Measurements from ENCODE around the gene FAM107B.

FAM107B gene

DNA sequence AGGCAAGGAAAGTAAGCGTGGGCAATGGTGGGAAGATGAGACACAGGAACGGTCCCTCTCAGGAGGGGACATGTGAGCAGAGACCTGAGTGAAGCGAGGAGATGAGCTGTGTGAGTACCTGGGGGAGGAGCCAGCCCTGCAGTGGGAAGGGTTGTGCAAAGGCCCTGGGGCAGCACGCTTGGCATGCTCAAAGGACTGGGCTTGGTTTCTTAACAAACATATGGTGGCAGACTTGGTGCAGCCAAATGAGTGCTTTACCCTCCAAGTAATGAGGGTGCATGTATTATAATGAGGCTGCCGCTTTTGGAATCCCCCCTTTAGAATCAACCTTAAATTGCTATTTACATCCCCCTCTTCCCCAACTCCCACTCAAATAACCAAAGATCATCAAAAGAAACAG lies 291.3 kb downstream of the FAM107B start:
- Histone ChIP-seq H3K4me3 (ENCODE audit: low read depth, low read length) (no peak overlapping the region), H3K27ac (ENCODE audit: low read depth, low read length) (no peak overlapping the region), H3K9me3 (ENCODE audit: control insufficient read depth, insufficient read depth, low read length) (no peaks in the 10 kb centered on the region), H3K4me1 (ENCODE audit: control insufficient read depth, insufficient read depth, low read length) (no peaks in the 10 kb centered on the region), H3K9ac (ENCODE audit: low read depth, low read length) (no peak overlapping the region), H3K27me3 (ENCODE audit: control insufficient read depth, insufficient read depth, low read length) (no peaks in the 10 kb centered on the region), H3K36me3 (ENCODE audit: control insufficient read depth, insufficient read depth, low read length) (no peaks in the 10 kb centered on the region)

DNA sequence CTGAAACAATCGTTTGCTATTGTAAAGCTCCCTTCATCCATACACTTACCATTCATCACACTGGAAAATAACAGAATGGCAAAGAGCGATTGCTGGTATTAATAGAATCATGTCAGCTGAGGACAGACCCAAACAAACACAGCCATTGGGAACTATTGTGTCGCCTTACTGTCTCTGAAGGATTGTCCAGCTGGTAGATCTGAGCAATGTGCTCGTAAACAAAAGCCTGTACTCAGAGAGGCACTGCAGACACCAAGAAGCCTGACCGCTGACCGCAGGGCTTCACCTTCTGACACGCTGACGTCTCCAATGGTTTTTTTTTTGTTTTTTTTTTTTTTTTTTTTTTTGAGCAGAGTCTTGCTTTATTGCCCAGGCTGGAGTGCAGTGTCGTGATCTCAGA lies 292.9 kb downstream of the FAM107B start:
- Histone ChIP-seq H3K9me3 (ENCODE audit: control insufficient read depth, insufficient read depth, low read length) (no peaks in the 10 kb centered on the region), H3K36me3 (ENCODE audit: control insufficient read depth, insufficient read depth, low read length) (no peaks in the 10 kb centered on the region), H3K9ac (ENCODE audit: low read depth, low read length) (no peak overlapping the region), H3K27me3 (ENCODE audit: control insufficient read depth, insufficient read depth, low read length) (no peaks in the 10 kb centered on the region), H3K4me3 (ENCODE audit: low read depth, low read length) (no peak overlapping the region), H3K4me1 (ENCODE audit: control insufficient read depth, insufficient read depth, low read length) (peaks cover 3% of the 10 kb centered on the region; the same call in 1 of the 2 replicates), H3K27ac (ENCODE audit: low read depth, low read length) (no peak overlapping the region)

DNA sequence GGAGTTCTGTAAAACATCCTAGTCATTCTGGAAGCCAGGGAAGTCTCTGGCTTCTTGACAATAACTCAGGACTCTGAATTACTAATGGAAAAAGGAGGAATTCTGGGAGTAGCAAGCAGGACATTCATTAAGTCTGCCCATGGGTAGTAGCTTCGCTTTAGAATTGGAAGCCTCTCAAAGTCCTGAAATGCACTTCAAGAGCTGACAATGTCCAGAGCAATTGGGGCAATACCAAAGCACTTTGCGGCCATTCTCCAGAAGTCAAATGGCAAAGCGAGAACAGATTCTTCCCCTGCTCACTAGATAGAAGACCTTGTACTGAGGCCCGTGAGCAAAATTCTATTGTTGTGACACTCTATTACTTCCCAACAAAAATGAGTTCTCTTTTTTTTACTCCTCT lies 293.7 kb downstream of the FAM107B start:
- Histone ChIP-seq H3K9ac (ENCODE audit: low read depth, low read length) (no peak overlapping the region), H3K36me3 (ENCODE audit: control insufficient read depth, insufficient read depth, low read length) (no peaks in the 10 kb centered on the region), H3K4me1 (ENCODE audit: control insufficient read depth, insufficient read depth, low read length) (peaks cover 3% of the 10 kb centered on the region; the same call in 1 of the 2 replicates), H3K4me3 (ENCODE audit: low read depth, low read length) (no peak overlapping the region), H3K9me3 (ENCODE audit: control insufficient read depth, insufficient read depth, low read length) (no peaks in the 10 kb centered on the region), H3K27ac (ENCODE audit: low read depth, low read length) (no peak overlapping the region), H3K27me3 (ENCODE audit: control insufficient read depth, insufficient read depth, low read length) (no peaks in the 10 kb centered on the region)

DNA sequence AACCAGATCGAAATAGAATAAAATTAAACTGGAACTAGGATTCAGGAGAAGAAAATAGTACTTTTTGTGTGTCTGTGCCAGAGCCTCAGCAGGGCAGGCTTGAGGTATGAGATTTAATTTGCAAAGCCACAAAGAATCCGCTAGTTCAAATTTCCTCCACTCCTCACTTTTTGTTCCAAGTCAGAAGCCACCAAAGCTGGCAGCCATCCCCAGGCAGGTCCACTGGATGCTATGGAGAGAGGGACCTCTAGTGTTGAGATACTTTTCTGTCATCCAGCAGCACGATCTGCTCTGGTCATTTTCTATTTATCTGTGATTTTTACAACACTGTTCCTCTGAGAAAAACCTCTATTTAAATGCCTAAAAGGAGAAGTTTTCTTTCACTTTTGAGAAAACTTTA lies 296.1 kb downstream of the FAM107B start:
- Histone ChIP-seq H3K4me3 (ENCODE audit: low read depth, low read length) (no peak overlapping the region), H3K27ac (ENCODE audit: low read depth, low read length) (no peak overlapping the region), H3K36me3 (ENCODE audit: control insufficient read depth, insufficient read depth, low read length) (no peaks in the 10 kb centered on the region), H3K27me3 (ENCODE audit: control insufficient read depth, insufficient read depth, low read length) (no peaks in the 10 kb centered on the region), H3K4me1 (ENCODE audit: control insufficient read depth, insufficient read depth, low read length) (peaks cover 3% of the 10 kb centered on the region; the same call in 1 of the 2 replicates), H3K9me3 (ENCODE audit: control insufficient read depth, insufficient read depth, low read length) (peaks cover 5% of the 10 kb centered on the region; the same call in 1 of the 2 replicates), H3K9ac (ENCODE audit: low read depth, low read length) (no peak overlapping the region)

DNA sequence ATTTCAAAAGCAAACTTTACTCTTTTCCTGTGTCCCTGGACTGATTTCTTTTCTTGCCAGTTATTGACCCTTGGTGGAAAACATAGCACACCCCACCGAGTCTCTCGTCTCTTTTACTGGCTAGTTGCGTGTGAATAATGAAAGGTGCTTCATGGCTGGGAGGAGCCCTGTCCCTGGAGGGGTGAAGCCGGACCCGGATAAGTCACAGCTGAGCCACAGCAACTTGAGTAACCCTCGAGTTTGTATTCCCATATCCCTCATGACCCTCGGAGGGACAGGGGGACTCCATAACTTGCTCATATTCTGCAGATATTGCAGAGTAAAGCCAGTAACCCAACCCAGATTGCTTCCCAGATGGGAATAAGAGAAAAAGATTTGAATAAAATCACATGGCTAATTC lies 296.5 kb downstream of the FAM107B start:
- Histone ChIP-seq H3K27me3 (ENCODE audit: control insufficient read depth, insufficient read depth, low read length) (no peaks in the 10 kb centered on the region), H3K9ac (ENCODE audit: low read depth, low read length) (no peak overlapping the region), H3K9me3 (ENCODE audit: control insufficient read depth, insufficient read depth, low read length) (peaks cover 5% of the 10 kb centered on the region; the same call in 1 of the 2 replicates), H3K36me3 (ENCODE audit: control insufficient read depth, insufficient read depth, low read length) (no peaks in the 10 kb centered on the region), H3K4me3 (ENCODE audit: low read depth, low read length) (no peak overlapping the region), H3K27ac (ENCODE audit: low read depth, low read length) (no peak overlapping the region), H3K4me1 (ENCODE audit: control insufficient read depth, insufficient read depth, low read length) (peaks cover 3% of the 10 kb centered on the region; the same call in 1 of the 2 replicates)

DNA sequence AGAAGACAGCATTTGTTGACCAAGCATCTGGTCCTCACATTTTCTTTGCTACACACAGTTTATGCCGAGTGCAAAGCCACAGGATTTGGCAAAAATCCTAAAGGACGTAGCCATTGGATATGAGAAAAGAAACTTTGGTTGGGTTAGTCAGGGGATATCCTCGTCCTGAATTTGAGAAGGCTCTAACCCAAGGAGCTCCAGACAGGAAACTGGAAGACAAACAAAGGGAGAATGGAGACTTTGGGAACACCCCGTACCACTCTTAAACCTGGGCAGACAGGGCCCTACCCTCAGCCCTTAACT lies 297.3 kb downstream of the FAM107B start:
- H3K36me3 ChIP-seq (ENCODE audit: control insufficient read depth, insufficient read depth, low read length), result no peaks in the 10 kb centered on the region
- H3K27me3 ChIP-seq (ENCODE audit: control insufficient read depth, insufficient read depth, low read length), result no peaks in the 10 kb centered on the region
- peaks cover 3% of the 10 kb centered on the region; the same call in 1 of the 2 replicates for H3K4me1 ChIP-seq (ENCODE audit: control insufficient read depth, insufficient read depth, low read length)
- H3K27ac ChIP-seq (ENCODE audit: low read depth, low read length), result no peak overlapping the region
- no peak overlapping the region for H3K9ac ChIP-seq (ENCODE audit: low read depth, low read length)
- H3K4me3 ChIP-seq (ENCODE audit: low read depth, low read length), result no peak overlapping the region
- H3K9me3 ChIP-seq (ENCODE audit: control insufficient read depth, insufficient read depth, low read length), result peaks cover 5% of the 10 kb centered on the region; the same call in 1 of the 2 replicates

DNA sequence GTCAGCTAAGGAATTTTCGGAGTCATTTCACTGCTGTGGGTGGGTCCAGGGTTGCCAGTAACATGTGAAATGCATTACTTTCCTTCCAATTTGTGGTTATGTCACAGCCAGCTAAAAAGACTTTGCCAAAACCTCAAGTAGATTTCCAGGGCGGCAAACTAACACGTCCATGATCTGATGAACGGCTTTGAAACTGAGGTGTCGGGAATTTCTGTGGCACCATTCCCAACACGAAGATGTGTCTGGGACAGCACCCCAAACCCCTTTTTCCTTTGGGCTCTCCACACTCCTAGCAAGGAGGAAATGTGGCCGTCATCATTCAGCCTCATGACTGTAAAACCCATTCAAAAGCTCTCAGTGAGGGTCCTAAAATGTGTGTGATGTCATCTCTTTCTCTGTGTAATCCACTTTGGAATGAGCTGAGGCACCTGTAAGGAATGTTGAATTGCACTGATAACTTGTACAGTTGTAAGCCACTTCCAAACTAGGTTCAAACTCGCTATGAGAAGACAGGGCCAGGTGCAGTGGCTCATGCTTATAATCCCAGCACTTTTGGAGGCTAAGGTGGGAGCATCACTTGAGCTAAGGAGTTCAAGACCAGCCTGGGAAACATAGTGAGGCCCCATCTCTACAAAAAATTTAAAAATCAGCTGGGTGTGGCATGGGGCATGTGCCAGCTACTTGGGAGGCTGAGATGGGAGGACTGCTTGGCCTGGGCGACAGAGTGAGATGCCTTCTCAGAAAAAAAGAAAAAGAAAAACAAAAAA lies 297.9 kb downstream of the FAM107B start:
- H3K36me3 ChIP-seq (ENCODE audit: control insufficient read depth, insufficient read depth, low read length), result no peaks in the 10 kb centered on the region
- no peak overlapping the region for H3K9ac ChIP-seq (ENCODE audit: low read depth, low read length)
- peaks cover 5% of the 10 kb centered on the region; the same call in 1 of the 2 replicates for H3K9me3 ChIP-seq (ENCODE audit: control insufficient read depth, insufficient read depth, low read length)
- H3K4me1 ChIP-seq (ENCODE audit: control insufficient read depth, insufficient read depth, low read length), result peaks cover 3% of the 10 kb centered on the region; the same call in 1 of the 2 replicates
- H3K27me3 ChIP-seq (ENCODE audit: control insufficient read depth, insufficient read depth, low read length), result no peaks in the 10 kb centered on the region
- peak overlapping the region; percentile 30 for H3K27ac ChIP-seq (ENCODE audit: low read depth, low read length)
- no peak overlapping the region for H3K4me3 ChIP-seq (ENCODE audit: low read depth, low read length)

DNA sequence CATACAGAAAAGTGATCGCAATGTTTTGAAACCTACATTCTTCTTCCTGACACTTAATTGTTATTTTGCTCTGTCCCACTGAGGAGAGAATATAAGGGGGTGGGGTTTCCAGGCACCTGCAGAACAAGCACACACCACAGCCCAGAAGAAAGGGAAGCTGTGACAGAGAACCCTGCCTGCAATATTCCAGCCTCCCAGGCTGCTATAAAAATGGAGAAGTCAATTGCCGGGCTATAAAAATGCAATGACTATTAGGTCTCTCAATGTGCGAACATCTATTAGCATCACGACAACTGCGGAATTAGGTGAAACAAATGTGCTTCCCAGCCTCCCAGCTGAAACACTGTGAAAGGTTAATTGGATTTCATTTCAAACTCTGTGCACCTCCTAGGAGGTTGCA lies 298.7 kb downstream of the FAM107B start:
- H3K4me3 ChIP-seq (ENCODE audit: low read depth, low read length), result no peak overlapping the region
- peaks cover 5% of the 10 kb centered on the region; the same call in 1 of the 2 replicates for H3K9me3 ChIP-seq (ENCODE audit: control insufficient read depth, insufficient read depth, low read length)

DNA sequence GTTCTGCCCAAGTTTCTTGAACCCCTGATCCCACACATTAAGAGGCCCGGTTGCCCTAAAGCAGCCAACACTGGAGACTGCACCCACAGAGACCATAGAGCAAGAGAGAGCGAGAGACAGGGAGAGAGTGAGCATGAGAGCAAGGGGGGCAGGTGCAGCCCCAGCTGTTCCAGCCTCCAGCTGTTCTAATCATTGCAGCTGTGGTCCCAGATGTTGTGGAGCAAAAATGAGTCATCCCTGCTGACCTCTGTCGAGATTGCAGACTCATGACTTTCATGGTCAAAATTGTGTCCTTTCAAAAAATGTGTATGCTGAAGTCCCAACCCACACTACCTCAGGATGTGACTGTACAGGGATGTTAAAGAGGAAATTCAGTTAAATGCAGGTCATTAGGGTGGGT lies 300.0 kb downstream of the FAM107B start:
- Histone ChIP-seq H3K27ac (ENCODE audit: low read depth, low read length) (no peak overlapping the region), H3K9me3 (ENCODE audit: control insufficient read depth, insufficient read depth, low read length) (peaks cover 10% of the 10 kb centered on the region; the same call in 1 of the 2 replicates), H3K4me3 (ENCODE audit: low read depth, low read length) (no peak overlapping the region), H3K4me1 (ENCODE audit: control insufficient read depth, insufficient read depth, low read length) (peaks cover 3% of the 10 kb centered on the region; the same call in 1 of the 2 replicates), H3K9ac (ENCODE audit: low read depth, low read length) (no peak overlapping the region), H3K36me3 (ENCODE audit: control insufficient read depth, insufficient read depth, low read length) (no peaks in the 10 kb centered on the region), H3K27me3 (ENCODE audit: control insufficient read depth, insufficient read depth, low read length) (no peaks in the 10 kb centered on the region)

More for the DNA sequence above, 298.7 kb downstream of the FAM107B start:
- Histone ChIP-seq H3K36me3 (ENCODE audit: control insufficient read depth, insufficient read depth, low read length) (no peaks in the 10 kb centered on the region), H3K27ac (ENCODE audit: low read depth, low read length) (no peak overlapping the region), H3K9ac (ENCODE audit: low read depth, low read length) (no peak overlapping the region), H3K27me3 (ENCODE audit: control insufficient read depth, insufficient read depth, low read length) (no peaks in the 10 kb centered on the region), H3K4me1 (ENCODE audit: control insufficient read depth, insufficient read depth, low read length) (peaks cover 3% of the 10 kb centered on the region; the same call in 1 of the 2 replicates)

DNA sequence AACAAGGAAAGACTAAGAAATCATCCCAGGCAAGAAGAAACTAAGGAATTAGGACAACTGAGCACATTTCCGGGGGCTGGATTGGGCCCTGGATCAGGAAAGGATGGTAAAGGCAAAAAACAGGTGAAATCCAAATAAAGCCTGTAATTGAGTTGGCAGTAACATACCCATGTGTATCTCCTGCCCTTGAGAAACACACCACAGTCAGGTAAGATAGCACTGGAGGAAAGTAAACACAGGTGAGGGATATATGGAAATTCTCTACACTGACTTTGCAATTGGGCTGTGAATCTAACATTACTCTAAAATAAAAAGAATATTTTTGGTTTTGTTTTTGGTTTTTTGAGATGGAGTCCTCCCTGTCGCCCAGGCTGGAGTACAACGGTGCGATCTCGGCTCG lies 303.8 kb downstream of the FAM107B start:
- Histone ChIP-seq H3K9me3 (ENCODE audit: control insufficient read depth, insufficient read depth, low read length) (peaks cover 10% of the 10 kb centered on the region; the same call in 1 of the 2 replicates), H3K36me3 (ENCODE audit: control insufficient read depth, insufficient read depth, low read length) (no peaks in the 10 kb centered on the region), H3K27me3 (ENCODE audit: control insufficient read depth, insufficient read depth, low read length) (no peaks in the 10 kb centered on the region), H3K4me3 (ENCODE audit: low read depth, low read length) (no peak overlapping the region), H3K9ac (ENCODE audit: low read depth, low read length) (no peak overlapping the region), H3K4me1 (ENCODE audit: control insufficient read depth, insufficient read depth, low read length) (no peaks in the 10 kb centered on the region), H3K27ac (ENCODE audit: low read depth, low read length) (no peak overlapping the region)

DNA sequence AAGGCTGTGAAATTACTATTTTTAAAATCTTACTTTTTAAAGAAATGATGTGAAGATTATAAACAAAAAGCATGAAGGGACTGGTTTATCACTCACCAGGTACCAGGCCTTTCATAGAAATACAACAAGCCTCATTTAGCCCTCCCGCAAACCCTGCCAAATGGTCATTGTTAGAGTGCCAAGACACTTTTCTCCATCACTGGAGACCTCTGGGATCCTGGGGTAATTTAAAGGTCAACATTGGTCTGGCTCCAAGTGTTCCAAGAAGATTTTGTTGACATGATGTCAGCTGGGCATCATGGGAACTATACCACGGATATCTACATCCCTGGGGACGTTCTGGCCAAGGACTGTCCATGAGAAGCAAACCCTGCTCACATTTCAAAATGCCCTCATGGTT lies 306.0 kb downstream of the FAM107B start:
- no peaks in the 10 kb centered on the region for H3K36me3 ChIP-seq (ENCODE audit: control insufficient read depth, insufficient read depth, low read length)
- no peak overlapping the region for H3K9ac ChIP-seq (ENCODE audit: low read depth, low read length)
- 0 out of 2 replicates have a peak, but pooled peaks cover 5% of the 10 kb centered on the region for H3K9me3 ChIP-seq (ENCODE audit: control insufficient read depth, insufficient read depth, low read length)
- H3K27me3 ChIP-seq (ENCODE audit: control insufficient read depth, insufficient read depth, low read length), result no peaks in the 10 kb centered on the region
- no peaks in the 10 kb centered on the region for H3K4me1 ChIP-seq (ENCODE audit: control insufficient read depth, insufficient read depth, low read length)
- H3K27ac ChIP-seq (ENCODE audit: low read depth, low read length), result no peak overlapping the region
- no peak overlapping the region for H3K4me3 ChIP-seq (ENCODE audit: low read depth, low read length)
